HL-60 (cell line): ENCODE data around the gene ADIPOR2.

ENCODE experiments used
- POLR2AphosphoS5 ChIP-seq: IDR thresholded peaks from 2 replicates; pipeline ENCODE4 v1.6.1; 2012; ENCODE audit warnings: low read depth
- TF ChIP-seq, protein P1 (sequence below): IDR thresholded peaks from one replicate; pipeline ENCODE4 v1.5.1; 2011; ENCODE audit warnings: low read length, control low read depth, inconsistent platforms; ENCODE audit not compliant: insufficient read depth

- TF ChIP-seq, protein P1, sequence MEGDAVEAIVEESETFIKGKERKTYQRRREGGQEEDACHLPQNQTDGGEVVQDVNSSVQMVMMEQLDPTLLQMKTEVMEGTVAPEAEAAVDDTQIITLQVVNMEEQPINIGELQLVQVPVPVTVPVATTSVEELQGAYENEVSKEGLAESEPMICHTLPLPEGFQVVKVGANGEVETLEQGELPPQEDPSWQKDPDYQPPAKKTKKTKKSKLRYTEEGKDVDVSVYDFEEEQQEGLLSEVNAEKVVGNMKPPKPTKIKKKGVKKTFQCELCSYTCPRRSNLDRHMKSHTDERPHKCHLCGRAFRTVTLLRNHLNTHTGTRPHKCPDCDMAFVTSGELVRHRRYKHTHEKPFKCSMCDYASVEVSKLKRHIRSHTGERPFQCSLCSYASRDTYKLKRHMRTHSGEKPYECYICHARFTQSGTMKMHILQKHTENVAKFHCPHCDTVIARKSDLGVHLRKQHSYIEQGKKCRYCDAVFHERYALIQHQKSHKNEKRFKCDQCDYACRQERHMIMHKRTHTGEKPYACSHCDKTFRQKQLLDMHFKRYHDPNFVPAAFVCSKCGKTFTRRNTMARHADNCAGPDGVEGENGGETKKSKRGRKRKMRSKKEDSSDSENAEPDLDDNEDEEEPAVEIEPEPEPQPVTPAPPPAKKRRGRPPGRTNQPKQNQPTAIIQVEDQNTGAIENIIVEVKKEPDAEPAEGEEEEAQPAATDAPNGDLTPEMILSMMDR: no peak
- no peak for TF ChIP-seq POLR2AphosphoS5
Observed at GRCh38 chr12:1837541-1838204, 146.8 kb downstream of the ADIPOR2 start.
